NCI-H446 treated with DMSO at 0.1 percent for 48 hours (cell line): ENCODE results near the gene SCN4B.

Experiments used
- DNase-seq: peaks from one replicate; lab custom pipeline; 2025; lab: John Stamatoyannopoulos, UW

SCN4B gene

GRCh38 chr11:118099838-118100556, 52.6 kb downstream of the SCN4B start:
- no peak for DNase-seq

- no peak for DNase-seq
Observed at GRCh38 chr11:118098996-118099837, 53.4 kb downstream of the SCN4B start.

- no peak for DNase-seq
Observed at GRCh38 chr11:118095967-118096367, 56.7 kb downstream of the SCN4B start.

GRCh38 chr11:118095493-118095892, 57.1 kb downstream of the SCN4B start:
- no peak for DNase-seq

GRCh38 chr11:118092907-118093571, 59.6 kb downstream of the SCN4B start:
- no peak for DNase-seq

- DNase-seq = no peak
Observed at GRCh38 chr11:118091690-118092089, 60.9 kb downstream of the SCN4B start.

GRCh38 chr11:118090545-118091162, 62.0 kb downstream of the SCN4B start:
- DNase-seq = no peak

GRCh38 chr11:118088531-118088930, 64.1 kb downstream of the SCN4B start:
- DNase-seq = no peak

GRCh38 chr11:118087931-118088330, 64.7 kb downstream of the SCN4B start:
- DNase-seq = no peak

GRCh38 chr11:118086913-118087768, 65.5 kb downstream of the SCN4B start, which contains the start of gene SMIM35:
TSS of gene SMIM35 (minus strand) at chr11:118086963. CDS start at chr11:118086757, 206 bp downstream.
- DNase-seq = no peak

GRCh38 chr11:118084656-118085055, 68.0 kb downstream of the SCN4B start:
- DNase-seq = no peak

- no peak for DNase-seq
Observed at GRCh38 chr11:118084247-118084646, 68.4 kb downstream of the SCN4B start.
